Measurements from ENCODE around the gene NAT16. TPM values are rescaled to one million over a fixed set of nuclear protein-coding genes. Genes with fewer than 3 reads are reported as not detected.

The NAT16 gene
- total and polyA plus RNA-seq, 2 of the 4 experiments (the other 2 are of a cell fraction), result 0.05 TPM; not detected in 1

GRCh38 chr7:101217388-101218235 is 37.5 kb upstream of the NAT16 start, which contains the start of the genes PLOD3 and ZNHIT1 (continued):
- TF ChIP-seq NFE2L2 (IDR thresholded peaks at IDR 0.05; ENCODE audit: low read depth, low read length), result no peak
- TF ChIP-seq MAFK (IDR thresholded peaks at IDR 0.05; ENCODE audit: low read depth, low read length), result no peak
- TF ChIP-seq CHD1 (IDR thresholded peaks at IDR 0.05; ENCODE audit: low read depth, low read length), result no peak
- peak; percentile 56; the same call in 1 of the 2 replicates for TF ChIP-seq BHLHE40 (IDR thresholded peaks at IDR 0.05; ENCODE audit: low read depth, low read length)

DNA sequence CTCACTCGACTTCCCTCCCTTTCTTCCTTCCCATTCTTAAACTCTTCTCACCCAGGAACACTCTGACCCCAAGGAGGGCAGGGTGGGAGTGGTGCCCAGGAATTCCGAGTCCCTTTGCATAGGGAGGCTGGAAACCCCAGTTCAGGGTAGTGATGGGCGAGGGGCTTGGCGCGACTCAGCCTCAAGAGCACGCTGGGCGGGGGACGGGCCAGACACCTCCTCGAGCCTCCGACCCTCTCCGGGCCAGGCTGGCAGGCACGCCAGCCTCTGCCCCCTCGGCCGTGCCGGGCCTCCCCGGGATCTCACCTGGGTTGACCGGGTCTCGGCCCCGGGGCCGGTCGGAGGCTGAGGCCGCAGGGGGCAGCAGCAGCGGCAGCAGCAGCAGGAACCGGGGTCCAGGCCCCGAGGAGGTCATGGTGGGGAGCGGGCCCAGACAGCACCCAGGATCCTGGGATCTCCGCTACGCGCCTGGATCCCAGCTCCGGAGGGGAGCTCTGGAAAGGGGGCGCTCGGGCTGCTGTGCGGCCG is 36.8 kb upstream of the NAT16 start:
- ChIA-PET POLR2A (ENCODE audit: unreplicated experiment) (interaction anchor here (0.7 to 1.6 kb wide), 3 partner anchors 15 to 634 kb away, joined by 3 to 4 read pairs (median 3); partner anchors contain the start of gene SERPINE1), CTCF (interaction anchor here (0.5 to 3.0 kb wide), 8 partner anchors 17 to 306 kb away, joined by 3 to 8 read pairs (median 4); no protein-coding TSS in a partner anchor)
- WGBS, 2 experiments (ENCODE audit: extremely low coverage in 2 of 2, insufficient read length in 1 of 2), result 0% methylated on average over 20 of the region's 34 CpGs; no CpG with 5 or more reads in 1 of the 2 experiments
- Histone ChIP-seq H3K79me1 (ENCODE audit: low read depth in 1 of 2, low read length in 2 of 2) (peaks cover 25 to 59% of the 10 kb centered on the region in 2 experiments), H2BK120ac (ENCODE audit: low read depth, low read length) (peak overlapping the region; percentile 68), H2AFZ (replicated peaks; ENCODE audit: low read length, poor library complexity) (peak overlapping the region; percentile 87), H4K20me1 (ENCODE audit: insufficient read depth, low read length) (peaks cover 6% of the 10 kb centered on the region; the same call in 1 of the 2 replicates), H3K14ac (replicated peaks; ENCODE audit: low read depth, low read length) (peak overlapping the region; percentile 100), H3K9ac (ENCODE audit: low read depth, low read length) (peak overlapping the region; percentile 83), H2BK20ac (ENCODE audit: low read depth, low read length) (no peak overlapping the region), H2BK15ac (ENCODE audit: low read depth, low read length) (0 out of 3 replicates have a peak overlapping the region, but pooled peaks have one; percentile 14), H4K5ac (ENCODE audit: low read depth, low read length) (peak overlapping the region; percentile 95), H3K56ac (ENCODE audit: extremely low read depth, insufficient read depth, low read length) (peak overlapping the region; percentile 77), H3K27ac (ENCODE audit: insufficient read depth, low read length) (peak overlapping the region; percentile 89), H2AK5ac (ENCODE audit: low read depth, low read length) (peak overlapping the region; percentile 96), H3K4me1 (ENCODE audit: control insufficient read depth, insufficient read depth, low read length) (peaks cover 9% of the 10 kb centered on the region), H2BK5ac (ENCODE audit: low read depth, low read length, poor library complexity, severe bottlenecking) (peak overlapping the region; percentile 84), H3K9me3 (ENCODE audit: control insufficient read depth, insufficient read depth, low read length) (no peaks in the 10 kb centered on the region), H4K8ac (ENCODE audit: low read depth in 2 of 2, low read length in 2 of 2) (peak overlapping the region; percentile 85 to 90), H3K18ac (ENCODE audit: low read depth, low read length) (peak overlapping the region; percentile 48), H3K23ac (ENCODE audit: low read depth, low read length) (peak overlapping the region; percentile 99), H3K4me3 (ENCODE audit: insufficient read depth, low read depth, low read length) (peak overlapping the region; percentile 96), H4K91ac (ENCODE audit: insufficient read depth, low read depth, low read length) (peak overlapping the region; percentile 92), H3K36me3 (ENCODE audit: control insufficient read depth, insufficient read depth, low read length) (peaks cover 23% of the 10 kb centered on the region), H3K27me3 (ENCODE audit: control insufficient read depth, insufficient read depth, low read length) (no peaks in the 10 kb centered on the region), H3K4me2 (ENCODE audit: low read depth, low read length) (peak overlapping the region; percentile 100), H3K9me1 (ENCODE audit: insufficient read depth, low read length) (peaks cover 4% of the 10 kb centered on the region), H3K4ac (ENCODE audit: low read depth, low read length) (peak overlapping the region; percentile 99), H2AK9ac (replicated peaks; ENCODE audit: low read depth, low read length, poor library complexity) (peak overlapping the region; percentile 98)
- intact Hi-C loops (cut with micrococcal nuclease) (no loop called here), in situ Hi-C loops (cut with MboI; ENCODE audit: low sequenced_read_pairs) (no loop called here), dilution Hi-C loops (cut with HindIII; ENCODE audit: low sequenced_read_pairs, unreplicated experiment) (no loop called here)
- no peak for TF ChIP-seq NFE2L2 (IDR thresholded peaks at IDR 0.05; ENCODE audit: low read depth, low read length)
- TF ChIP-seq, protein P1, sequence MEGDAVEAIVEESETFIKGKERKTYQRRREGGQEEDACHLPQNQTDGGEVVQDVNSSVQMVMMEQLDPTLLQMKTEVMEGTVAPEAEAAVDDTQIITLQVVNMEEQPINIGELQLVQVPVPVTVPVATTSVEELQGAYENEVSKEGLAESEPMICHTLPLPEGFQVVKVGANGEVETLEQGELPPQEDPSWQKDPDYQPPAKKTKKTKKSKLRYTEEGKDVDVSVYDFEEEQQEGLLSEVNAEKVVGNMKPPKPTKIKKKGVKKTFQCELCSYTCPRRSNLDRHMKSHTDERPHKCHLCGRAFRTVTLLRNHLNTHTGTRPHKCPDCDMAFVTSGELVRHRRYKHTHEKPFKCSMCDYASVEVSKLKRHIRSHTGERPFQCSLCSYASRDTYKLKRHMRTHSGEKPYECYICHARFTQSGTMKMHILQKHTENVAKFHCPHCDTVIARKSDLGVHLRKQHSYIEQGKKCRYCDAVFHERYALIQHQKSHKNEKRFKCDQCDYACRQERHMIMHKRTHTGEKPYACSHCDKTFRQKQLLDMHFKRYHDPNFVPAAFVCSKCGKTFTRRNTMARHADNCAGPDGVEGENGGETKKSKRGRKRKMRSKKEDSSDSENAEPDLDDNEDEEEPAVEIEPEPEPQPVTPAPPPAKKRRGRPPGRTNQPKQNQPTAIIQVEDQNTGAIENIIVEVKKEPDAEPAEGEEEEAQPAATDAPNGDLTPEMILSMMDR (conservative IDR thresholded peaks at IDR 0.05; ENCODE audit: low read depth, low read length), result no peak
- TF ChIP-seq MXI1 (IDR thresholded peaks at IDR 0.05; ENCODE audit: borderline replicate concordance, low read depth, low read length), result no peak
- TF ChIP-seq MAFK (IDR thresholded peaks at IDR 0.05; ENCODE audit: low read depth, low read length), result no peak
- TF ChIP-seq, protein P2, sequence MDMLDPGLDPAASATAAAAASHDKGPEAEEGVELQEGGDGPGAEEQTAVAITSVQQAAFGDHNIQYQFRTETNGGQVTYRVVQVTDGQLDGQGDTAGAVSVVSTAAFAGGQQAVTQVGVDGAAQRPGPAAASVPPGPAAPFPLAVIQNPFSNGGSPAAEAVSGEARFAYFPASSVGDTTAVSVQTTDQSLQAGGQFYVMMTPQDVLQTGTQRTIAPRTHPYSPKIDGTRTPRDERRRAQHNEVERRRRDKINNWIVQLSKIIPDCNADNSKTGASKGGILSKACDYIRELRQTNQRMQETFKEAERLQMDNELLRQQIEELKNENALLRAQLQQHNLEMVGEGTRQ (IDR thresholded peaks at IDR 0.05; ENCODE audit: low read depth, low read length), result no peak
- no peak for TF ChIP-seq FOS (IDR thresholded peaks at IDR 0.05; ENCODE audit: low read depth, low read length)
- no peak; the same call in none of the 2 replicates for ATAC-seq (ENCODE audit: low read depth)
- DNase-seq, result no peak
- no TSS peak for BruUV-seq (replicated peaks)
